IPS-15b (cell line): ENCODE measurements around the gene PEX5L.

Experiments
- H3K27me3 ChIP-seq: one replicate; pipeline ENCODE4 v1.6.1; 2013; ENCODE audit warnings: low read length; ENCODE audit not compliant: control insufficient read depth, insufficient read depth
- H3K36me3 ChIP-seq: one replicate; pipeline ENCODE4 v1.6.1; 2013; ENCODE audit warnings: low read length; ENCODE audit not compliant: control insufficient read depth, insufficient read depth
- H3K4me1 ChIP-seq: one replicate; pipeline ENCODE4 v1.6.1; 2013; ENCODE audit warnings: mild to moderate bottlenecking, low read length; ENCODE audit not compliant: control insufficient read depth, insufficient read depth
- H3K4me3 ChIP-seq: one replicate; pipeline ENCODE4 v1.5.1; 2013; ENCODE audit warnings: low read depth, low read length
- H3K9ac ChIP-seq: one replicate; pipeline ENCODE4 v1.6.1; 2013; ENCODE audit warnings: low read depth, mild to moderate bottlenecking, low read length
- H3K9me3 ChIP-seq: one replicate; pipeline ENCODE4 v1.6.1; 2013; ENCODE audit warnings: mild to moderate bottlenecking, low read length; ENCODE audit not compliant: control insufficient read depth, insufficient read depth

PEX5L gene

DNA sequence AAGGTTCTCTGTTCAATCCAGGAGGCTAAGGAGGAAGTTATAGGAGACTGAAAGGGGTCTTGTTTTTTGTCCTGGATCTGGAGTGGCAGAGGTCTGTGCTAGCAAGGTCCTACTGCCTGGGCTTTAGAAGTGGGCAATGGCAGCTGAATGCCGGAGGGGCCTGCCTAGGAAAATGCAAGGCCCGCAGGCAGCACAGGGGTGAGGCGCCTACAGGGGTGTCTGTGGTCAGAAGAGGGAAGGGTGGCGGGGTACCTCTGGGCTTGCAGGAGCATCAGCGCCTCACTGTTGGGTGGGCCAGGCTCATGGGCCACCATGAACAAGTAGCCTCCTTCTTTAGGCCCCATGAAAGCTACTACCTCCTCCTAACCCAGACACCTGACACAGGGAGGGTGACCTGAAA, 175.4 kb downstream of the PEX5L start:
- H3K9ac ChIP-seq: no peak overlapping the region
- H3K4me3 ChIP-seq: no peak overlapping the region
- H3K9me3 ChIP-seq: no peaks in the 10 kb centered on the region
- no peaks in the 10 kb centered on the region for H3K4me1 ChIP-seq
- no peaks in the 10 kb centered on the region for H3K36me3 ChIP-seq
- no peaks in the 10 kb centered on the region for H3K27me3 ChIP-seq

DNA sequence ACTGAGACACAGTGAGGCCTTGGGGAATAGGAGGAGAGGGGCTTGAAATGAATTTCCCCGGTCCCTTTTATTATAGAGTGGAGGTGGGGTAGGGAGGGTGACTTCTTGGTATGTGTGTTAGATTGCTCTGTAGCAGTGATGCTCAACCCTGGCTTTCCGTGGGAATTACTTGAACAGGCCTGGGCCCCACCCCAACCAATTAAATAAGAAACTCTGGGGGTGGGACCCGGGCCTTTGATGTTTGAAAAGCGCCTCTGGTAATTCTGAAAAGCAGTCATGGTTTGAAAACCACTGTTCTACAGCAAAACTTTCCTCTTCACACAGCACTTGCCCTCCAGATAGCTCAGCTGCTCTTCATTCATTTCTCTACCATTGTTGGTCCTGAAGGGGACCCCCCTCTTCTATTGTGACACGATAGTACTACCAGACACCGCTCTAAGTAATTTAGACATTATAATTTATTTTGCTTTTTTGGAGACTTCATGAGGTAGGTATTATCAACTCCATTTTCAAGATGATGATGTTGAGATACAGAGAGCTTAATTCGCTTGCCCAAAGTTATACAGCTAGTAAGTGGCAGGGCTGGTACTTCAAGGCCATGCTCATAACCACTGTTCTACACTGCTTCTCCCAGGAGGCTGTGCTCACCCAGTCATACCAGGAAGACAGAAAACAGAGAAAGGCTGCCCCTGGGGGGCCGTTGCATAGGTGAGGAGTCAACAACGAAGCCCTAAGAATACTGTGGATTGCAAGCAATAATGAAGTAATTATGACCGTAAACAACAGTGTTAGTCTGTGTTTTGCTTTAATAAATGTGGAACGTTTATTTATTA, 176.2 kb downstream of the PEX5L start:
- no peaks in the 10 kb centered on the region for H3K9me3 ChIP-seq
- H3K9ac ChIP-seq: no peak overlapping the region
- H3K4me3 ChIP-seq: no peak overlapping the region
- no peaks in the 10 kb centered on the region for H3K4me1 ChIP-seq
- no peaks in the 10 kb centered on the region for H3K27me3 ChIP-seq
- no peaks in the 10 kb centered on the region for H3K36me3 ChIP-seq

DNA sequence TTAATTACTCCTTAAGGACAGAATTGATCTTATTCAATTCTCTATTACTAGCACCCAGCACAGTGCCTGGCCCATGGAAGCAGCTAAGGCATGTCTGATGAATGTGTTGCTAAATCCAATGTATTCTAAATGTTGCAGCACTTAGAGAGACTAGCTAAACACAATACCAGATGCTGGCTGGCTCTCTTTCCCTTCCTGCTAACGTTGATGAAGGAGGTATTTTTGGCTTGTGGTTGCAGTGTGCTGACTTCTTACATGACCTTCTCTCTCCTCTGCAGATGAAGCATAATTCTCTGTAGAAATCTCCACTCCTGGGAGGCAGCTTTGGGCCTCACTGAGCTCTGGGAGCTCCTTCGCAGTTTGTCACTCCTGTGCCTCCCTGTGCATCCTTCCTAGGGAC, 183.6 kb downstream of the PEX5L start:
- Histone ChIP-seq H3K27me3 (no peaks in the 10 kb centered on the region), H3K4me3 (no peak overlapping the region), H3K9ac (no peak overlapping the region), H3K4me1 (no peaks in the 10 kb centered on the region), H3K36me3 (no peaks in the 10 kb centered on the region), H3K9me3 (no peaks in the 10 kb centered on the region)

DNA sequence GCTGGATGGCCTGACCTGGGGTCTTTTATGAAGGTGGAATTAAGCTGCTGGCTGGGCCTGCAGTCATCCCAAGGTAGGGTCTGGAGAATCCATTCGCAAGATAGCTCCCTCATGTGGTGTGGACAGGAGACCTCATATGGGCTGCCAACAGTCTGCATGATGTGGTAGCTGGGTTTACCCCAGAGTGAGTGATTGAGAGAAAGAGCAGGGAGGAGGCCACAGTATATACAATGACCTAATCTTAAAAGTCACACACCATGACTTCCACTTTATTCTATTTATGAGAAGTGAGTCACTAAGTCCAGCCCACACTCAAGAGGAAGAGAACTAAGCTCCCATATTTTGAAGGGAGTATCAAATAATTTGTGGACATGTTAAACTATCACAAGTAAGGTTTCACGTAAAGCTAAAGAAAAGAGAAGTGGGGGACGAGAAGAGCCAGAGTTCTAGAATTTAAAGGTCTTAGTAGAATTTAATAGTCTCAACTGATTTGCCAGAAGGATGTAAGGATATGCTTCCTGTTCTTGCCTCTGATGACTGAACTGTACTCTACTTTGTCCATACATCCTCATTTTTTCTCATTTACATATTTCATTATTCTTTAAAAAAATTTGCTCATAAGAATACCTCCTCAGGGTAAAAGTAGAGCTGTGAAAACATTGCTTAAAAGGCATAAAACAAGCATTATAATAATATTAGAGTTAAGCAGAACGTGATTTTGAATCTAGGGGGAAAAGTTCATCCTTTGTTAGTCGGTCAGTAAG, 184.4 kb downstream of the PEX5L start:
- H3K27me3 ChIP-seq: no peaks in the 10 kb centered on the region
- no peaks in the 10 kb centered on the region for H3K36me3 ChIP-seq
- H3K9ac ChIP-seq: no peak overlapping the region
- H3K4me1 ChIP-seq: no peaks in the 10 kb centered on the region
- H3K9me3 ChIP-seq: no peaks in the 10 kb centered on the region
- H3K4me3 ChIP-seq: no peak overlapping the region

DNA sequence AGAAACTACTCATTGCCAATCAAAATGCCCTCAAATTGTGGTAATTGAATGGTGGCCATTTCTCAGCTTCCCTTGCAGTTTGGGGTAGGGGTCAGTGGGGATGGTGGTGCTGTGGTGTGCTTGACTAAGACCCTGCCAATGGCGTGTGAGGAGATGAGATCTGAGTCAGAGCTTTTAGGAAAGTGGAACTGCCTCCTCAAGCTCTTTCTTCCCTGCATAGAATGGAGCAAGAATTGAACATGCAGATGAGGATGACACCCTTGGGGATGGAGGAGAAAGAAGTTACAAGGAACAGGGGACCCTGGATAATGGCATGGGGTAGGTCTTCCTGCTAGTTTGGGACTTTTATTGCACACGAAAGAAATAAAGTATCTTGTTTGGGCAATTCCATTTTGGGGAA, 188.0 kb downstream of the PEX5L start:
- no peaks in the 10 kb centered on the region for H3K4me1 ChIP-seq
- no peak overlapping the region for H3K9ac ChIP-seq
- H3K27me3 ChIP-seq: no peaks in the 10 kb centered on the region
- no peaks in the 10 kb centered on the region for H3K36me3 ChIP-seq
- H3K9me3 ChIP-seq: no peaks in the 10 kb centered on the region
- no peak overlapping the region for H3K4me3 ChIP-seq

DNA sequence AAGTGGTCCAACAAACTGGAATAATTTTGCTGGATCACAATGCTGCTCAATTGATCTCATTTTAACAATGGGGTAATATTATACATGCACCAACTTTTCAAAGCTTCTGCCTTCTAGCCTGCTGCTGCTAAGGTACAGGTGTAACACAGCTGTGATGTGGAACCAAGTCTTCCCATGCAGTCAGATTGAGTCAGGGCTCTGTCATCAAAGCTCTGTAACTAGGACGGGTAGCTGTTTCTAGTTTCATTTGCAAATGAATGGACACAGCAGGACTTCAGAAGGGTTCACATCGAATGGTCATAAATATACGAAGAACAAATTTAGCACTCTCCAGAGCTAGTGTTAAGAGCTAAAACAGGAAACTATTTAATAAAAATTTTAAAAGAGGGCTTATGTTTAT, 194.7 kb downstream of the PEX5L start:
- Histone ChIP-seq H3K36me3 (no peaks in the 10 kb centered on the region), H3K9ac (no peak overlapping the region), H3K27me3 (no peaks in the 10 kb centered on the region), H3K9me3 (no peaks in the 10 kb centered on the region), H3K4me3 (no peak overlapping the region), H3K4me1 (peaks cover 4% of the 10 kb centered on the region)

DNA sequence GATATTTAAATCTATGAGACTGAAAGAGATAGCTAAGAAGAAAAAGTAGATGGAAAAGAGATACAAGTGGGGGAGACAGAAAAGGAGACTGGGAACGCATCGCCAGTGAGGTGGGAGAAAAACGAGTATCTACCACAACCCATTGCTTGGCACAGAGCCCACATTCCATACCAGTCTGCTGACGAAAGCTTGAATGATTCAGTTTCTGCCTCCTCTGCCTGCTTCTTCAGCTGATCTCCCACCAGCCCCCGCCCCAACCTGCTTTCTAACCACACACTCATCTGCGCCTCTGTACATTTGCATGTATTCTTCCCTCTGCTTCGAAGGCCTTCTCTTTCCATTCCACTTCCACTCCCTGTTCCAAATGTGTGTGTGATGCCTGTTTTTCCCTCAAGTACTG, 195.8 kb downstream of the PEX5L start:
- Histone ChIP-seq H3K4me1 (peaks cover 7% of the 10 kb centered on the region), H3K36me3 (no peaks in the 10 kb centered on the region), H3K27me3 (no peaks in the 10 kb centered on the region), H3K9me3 (no peaks in the 10 kb centered on the region), H3K9ac (no peak overlapping the region), H3K4me3 (no peak overlapping the region)

DNA sequence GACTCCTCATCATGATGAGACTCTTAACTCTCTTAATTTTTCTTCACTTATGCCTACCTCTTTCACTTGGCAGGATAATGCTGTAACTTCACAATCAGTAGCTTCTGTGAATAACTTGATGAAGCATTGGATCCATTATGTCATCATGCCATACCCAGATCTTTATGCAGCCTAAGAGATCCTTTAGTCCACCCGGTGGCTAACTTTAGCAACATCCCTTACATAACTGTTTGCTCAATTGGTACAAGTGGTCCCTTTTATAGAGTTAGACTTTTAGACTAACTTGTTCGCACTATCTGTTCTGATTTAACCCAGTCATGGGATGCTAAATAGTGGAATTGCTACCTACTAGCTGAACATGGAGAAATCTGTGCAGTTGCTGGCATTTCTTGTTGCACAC, 199.4 kb downstream of the PEX5L start:
- H3K27me3 ChIP-seq: no peaks in the 10 kb centered on the region
- no peak overlapping the region for H3K9ac ChIP-seq
- no peak overlapping the region for H3K4me3 ChIP-seq
- H3K36me3 ChIP-seq: no peaks in the 10 kb centered on the region
- no peaks in the 10 kb centered on the region for H3K9me3 ChIP-seq
- H3K4me1 ChIP-seq: peaks cover 7% of the 10 kb centered on the region

DNA sequence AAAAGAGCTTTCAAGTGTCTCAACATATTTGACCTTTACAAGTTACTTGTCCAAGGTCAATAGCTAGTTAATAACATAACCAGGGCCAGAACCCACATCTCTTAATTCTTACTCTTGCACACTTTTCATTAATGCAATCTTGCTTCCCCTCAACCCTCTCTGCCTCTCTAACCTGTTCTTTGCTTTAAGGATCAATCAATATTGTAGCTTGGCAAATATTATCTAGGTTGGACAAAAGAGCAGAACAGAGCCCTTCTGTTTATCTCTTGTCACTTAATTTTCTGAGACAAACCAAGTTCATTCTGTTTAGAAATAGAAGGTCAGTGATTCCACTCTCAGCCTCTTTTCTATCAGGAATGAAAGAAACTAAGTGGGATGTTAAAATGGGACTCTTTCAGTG, 203.4 kb downstream of the PEX5L start:
- Histone ChIP-seq H3K36me3 (no peaks in the 10 kb centered on the region), H3K9me3 (no peaks in the 10 kb centered on the region), H3K27me3 (no peaks in the 10 kb centered on the region), H3K4me1 (peaks cover 2% of the 10 kb centered on the region), H3K9ac (no peak overlapping the region), H3K4me3 (no peak overlapping the region)

DNA sequence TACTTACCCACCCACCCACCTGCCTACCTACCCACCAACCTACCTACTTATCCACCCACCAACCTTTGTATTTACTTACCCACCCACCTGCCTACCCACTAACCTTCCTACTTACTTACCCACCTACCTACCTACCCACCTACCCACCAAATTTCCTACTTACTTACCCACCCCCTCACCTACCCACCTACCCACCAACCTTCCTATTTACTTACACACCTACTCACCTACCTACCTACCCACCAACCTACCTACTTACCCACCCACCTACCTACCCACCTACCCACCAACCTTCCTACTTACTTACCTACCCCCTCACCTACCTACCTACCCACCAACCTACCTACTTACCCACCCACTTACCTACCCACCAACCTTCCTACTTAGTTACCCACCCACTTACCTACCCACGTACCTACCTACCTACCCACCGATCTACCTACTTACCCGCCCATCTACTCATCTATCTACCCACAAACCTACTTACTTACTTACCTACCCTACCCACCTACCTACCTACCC, 204.3 kb downstream of the PEX5L start:
- Histone ChIP-seq H3K27me3 (no peaks in the 10 kb centered on the region), H3K36me3 (no peaks in the 10 kb centered on the region), H3K4me3 (no peak overlapping the region), H3K9ac (no peak overlapping the region), H3K9me3 (no peaks in the 10 kb centered on the region), H3K4me1 (peaks cover 2% of the 10 kb centered on the region)

DNA sequence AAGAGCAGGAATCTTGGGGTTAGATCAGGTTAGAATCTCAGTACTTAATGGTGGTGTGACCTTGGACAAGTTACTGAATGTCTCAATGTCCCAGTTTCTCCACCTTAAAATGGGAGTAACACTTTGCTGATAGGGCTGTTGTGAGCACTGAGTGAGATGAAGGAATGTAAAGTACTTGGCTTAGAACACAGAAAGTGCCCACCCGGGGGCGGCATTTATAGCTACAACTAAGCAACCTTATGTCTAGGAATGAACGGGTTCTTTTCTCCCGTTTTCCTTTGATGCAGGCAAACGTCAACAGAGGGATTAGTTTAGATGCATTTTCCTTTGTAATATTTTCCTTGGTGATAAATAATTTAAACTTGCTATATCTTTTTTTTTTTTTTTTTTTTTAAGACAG, 207.3 kb downstream of the PEX5L start:
- H3K4me3 ChIP-seq: no peak overlapping the region
- no peaks in the 10 kb centered on the region for H3K9me3 ChIP-seq
- peaks cover 11% of the 10 kb centered on the region for H3K4me1 ChIP-seq
- no peaks in the 10 kb centered on the region for H3K27me3 ChIP-seq
- H3K36me3 ChIP-seq: no peaks in the 10 kb centered on the region
- no peak overlapping the region for H3K9ac ChIP-seq

DNA sequence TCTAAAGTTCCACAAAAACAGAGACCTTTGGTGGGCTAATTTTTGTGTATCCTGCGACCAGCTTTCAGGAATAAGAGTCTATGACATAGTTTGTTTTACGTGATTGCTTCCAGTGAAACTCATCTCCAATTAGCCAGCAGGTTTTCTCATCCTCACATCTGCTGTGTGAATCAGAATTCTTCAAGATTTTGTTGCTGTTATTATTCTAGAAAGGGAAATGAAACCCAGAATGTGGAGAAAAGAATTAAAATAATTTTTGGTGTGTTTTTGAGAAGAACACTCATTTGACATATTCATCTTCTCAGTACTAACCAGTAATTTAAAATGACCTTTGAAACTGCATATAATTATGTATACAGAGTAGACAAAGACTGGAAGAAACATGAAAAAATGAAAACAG, 208.0 kb downstream of the PEX5L start:
- no peaks in the 10 kb centered on the region for H3K27me3 ChIP-seq
- no peaks in the 10 kb centered on the region for H3K9me3 ChIP-seq
- H3K9ac ChIP-seq: no peak overlapping the region
- no peaks in the 10 kb centered on the region for H3K36me3 ChIP-seq
- no peak overlapping the region for H3K4me3 ChIP-seq
- peaks cover 11% of the 10 kb centered on the region for H3K4me1 ChIP-seq
